ENCODE data around the gene CNOT8. TPM values are rescaled to one million over a fixed set of nuclear protein-coding genes. Genes with fewer than 3 reads are reported as not detected.

CNOT8 gene
- 10 to 100 TPM; 55.3 to 83.5 (median 76.6) TPM for total RNA-seq

GRCh38 chr5:154858297-154858971, at the start of gene CNOT8:
CNOT8 (plus strand) TSS chr5:154858627; CDS start chr5:154863279, 4,652 bp downstream.
- peaks cover 3% of the 10 kb centered on the region for H3K36me3 ChIP-seq
- peak within 1 kb of the TSS; percentile 87 for H3K4me3 ChIP-seq
- under 1% methylated on average over 43 of the region's 65 CpGs for WGBS
- peak; percentile 99 for DNase-seq (ENCODE audit: low spot score in 2 of 2)
- no peak for TF ChIP-seq CTCF (IDR thresholded peaks at IDR 0.05)
- peak; percentile 84 to 95 (median 89) for TF ChIP-seq POLR2AphosphoS5 (IDR thresholded peaks at IDR 0.05)
- TF ChIP-seq EP300 (IDR thresholded peaks at IDR 0.05): no peak
- TF ChIP-seq POLR2A (IDR thresholded peaks at IDR 0.05): peak; percentile 69 to 92
- H3K27me3 ChIP-seq: no peaks in the 10 kb centered on the region
- no peaks in the 10 kb centered on the region for H3K9me3 ChIP-seq
- peak within 1 kb of the TSS; percentile 99 for H3K27ac ChIP-seq
- peaks cover 46% of the 10 kb centered on the region for H3K4me1 ChIP-seq

GRCh38 chr5:154811239-154811638, 47.2 kb upstream of the CNOT8 start:
- H3K9me3 ChIP-seq: no peaks in the 10 kb centered on the region
- DNase-seq (ENCODE audit: low spot score in 2 of 2): no peak
- no peak overlapping the region for H3K4me3 ChIP-seq
- no peak overlapping the region for H3K27ac ChIP-seq
- peaks cover 96% of the 10 kb centered on the region for H3K36me3 ChIP-seq
- TF ChIP-seq POLR2A (IDR thresholded peaks at IDR 0.05): no peak
- no peak for TF ChIP-seq POLR2AphosphoS5 (IDR thresholded peaks at IDR 0.05)
- TF ChIP-seq EP300 (IDR thresholded peaks at IDR 0.05): no peak
- TF ChIP-seq CTCF (IDR thresholded peaks at IDR 0.05): no peak
- H3K27me3 ChIP-seq: no peaks in the 10 kb centered on the region
- 91% methylated on average over 7 of the region's 7 CpGs for WGBS
- H3K4me1 ChIP-seq: peaks cover 8% of the 10 kb centered on the region

GRCh38 chr5:154811653-154812465, 46.6 kb upstream of the CNOT8 start:
- H3K27me3 ChIP-seq: no peaks in the 10 kb centered on the region
- peaks cover 96% of the 10 kb centered on the region for H3K36me3 ChIP-seq
- no peak for DNase-seq (ENCODE audit: low spot score in 2 of 2)

GRCh38 chr5:154813158-154813557, 45.3 kb upstream of the CNOT8 start:
- H3K9me3 ChIP-seq: no peaks in the 10 kb centered on the region
- TF ChIP-seq EP300 (IDR thresholded peaks at IDR 0.05): no peak
- TF ChIP-seq POLR2A (IDR thresholded peaks at IDR 0.05): no peak
- TF ChIP-seq POLR2AphosphoS5 (IDR thresholded peaks at IDR 0.05): no peak
- no peaks in the 10 kb centered on the region for H3K27me3 ChIP-seq
- H3K27ac ChIP-seq: no peak overlapping the region
- H3K4me1 ChIP-seq: peaks cover 8% of the 10 kb centered on the region
- H3K36me3 ChIP-seq: peaks cover 96% of the 10 kb centered on the region
- H3K4me3 ChIP-seq: no peak overlapping the region
- DNase-seq (ENCODE audit: low spot score in 2 of 2): no peak
- 78% methylated on average over 4 of the region's 4 CpGs for WGBS

More at GRCh38 chr5:154811653-154812465, 46.6 kb upstream of the CNOT8 start:
- WGBS: 39% methylated on average over 3 of the region's 3 CpGs
- TF ChIP-seq EP300 (IDR thresholded peaks at IDR 0.05) (no peak), CTCF (IDR thresholded peaks at IDR 0.05) (peak; percentile 81 to 89)
- H3K4me3 ChIP-seq: no peak overlapping the region
- peaks cover 8% of the 10 kb centered on the region for H3K4me1 ChIP-seq
- no peak overlapping the region for H3K27ac ChIP-seq
- no peaks in the 10 kb centered on the region for H3K9me3 ChIP-seq

GRCh38 chr5:154813736-154814135, 44.7 kb upstream of the CNOT8 start:
- no peaks in the 10 kb centered on the region for H3K27me3 ChIP-seq
- 60% methylated on average over 10 of the region's 10 CpGs for WGBS
- no peak overlapping the region for H3K27ac ChIP-seq
- peaks cover 8% of the 10 kb centered on the region for H3K4me1 ChIP-seq
- H3K9me3 ChIP-seq: no peaks in the 10 kb centered on the region
- no peak overlapping the region for H3K4me3 ChIP-seq
- TF ChIP-seq POLR2A (IDR thresholded peaks at IDR 0.05) (no peak), CTCF (IDR thresholded peaks at IDR 0.05) (no peak), EP300 (IDR thresholded peaks at IDR 0.05) (no peak), POLR2AphosphoS5 (IDR thresholded peaks at IDR 0.05) (no peak)
- DNase-seq (ENCODE audit: low spot score in 2 of 2): peak in 1 of 2 donors; percentile 57
- peaks cover 92% of the 10 kb centered on the region for H3K36me3 ChIP-seq
